Stomach smooth muscle (tissue), 2 donors: ENCODE data around the gene IGFN1.

ENCODE experiments used
- H3K27ac ChIP-seq: one replicate; pipeline ENCODE4 v1.7.0; 2013; ENCODE audit warnings: mild to moderate bottlenecking, low read length, inconsistent platforms
- H3K27me3 ChIP-seq, 2 donors: one replicate each; pipeline ENCODE4 v1.7.0; 2013; ENCODE audit warnings: low read length in 2 of 2; ENCODE audit not compliant: insufficient read depth in 2 of 2, control insufficient read depth in 1 of 2
- H3K36me3 ChIP-seq, 2 donors: one replicate each; pipeline ENCODE4 v1.7.0; 2013; ENCODE audit warnings: low read length in 2 of 2; ENCODE audit not compliant: control insufficient read depth in 2 of 2, insufficient read depth in 2 of 2
- H3K4me1 ChIP-seq: one replicate; pipeline ENCODE4 v1.7.0; 2013; ENCODE audit warnings: low read length; ENCODE audit not compliant: control insufficient read depth, insufficient read depth
- H3K4me3 ChIP-seq, 2 donors: one replicate each; pipeline ENCODE4 v1.7.0; 2013; ENCODE audit warnings: low read length in 2 of 2
- H3K9ac ChIP-seq, 2 donors: one replicate each; pipeline ENCODE4 v1.7.0; 2013; ENCODE audit warnings: low read length in 2 of 2, mild to moderate bottlenecking in 1 of 2
- H3K9me3 ChIP-seq, 2 donors: one replicate each; pipeline ENCODE4 v1.7.0; 2013; ENCODE audit warnings: low read length in 2 of 2; ENCODE audit not compliant: control insufficient read depth in 2 of 2
- donor health status: healthy.
- donor health status: Pancreatic carcinoma.

The IGFN1 gene

GRCh38 chr1:201217851-201218250, 27.2 kb downstream of the IGFN1 start:
- H3K27ac ChIP-seq, result no peak overlapping the region
- no peaks in the 10 kb centered on the region for H3K27me3 ChIP-seq
- H3K9ac ChIP-seq, result no peak overlapping the region
- H3K36me3 ChIP-seq, result no peaks in the 10 kb centered on the region
- no peaks in the 10 kb centered on the region for H3K9me3 ChIP-seq
- no peaks in the 10 kb centered on the region for H3K4me1 ChIP-seq
- no peak overlapping the region for H3K4me3 ChIP-seq

- no peak overlapping the region for H3K4me3 ChIP-seq
- no peaks in the 10 kb centered on the region for H3K4me1 ChIP-seq
- H3K9me3 ChIP-seq, result no peaks in the 10 kb centered on the region
- no peak overlapping the region for H3K9ac ChIP-seq
- H3K27ac ChIP-seq, result no peak overlapping the region
- H3K36me3 ChIP-seq, result no peaks in the 10 kb centered on the region
- no peaks in the 10 kb centered on the region for H3K27me3 ChIP-seq
These were observed 27.8 kb downstream of the IGFN1 start for GRCh38 chr1:201218409-201218808.

GRCh38 chr1:201219481-201220387, 29.1 kb downstream of the IGFN1 start:
- Histone ChIP-seq H3K9me3 (no peaks in the 10 kb centered on the region), H3K4me3 (no peak overlapping the region), H3K9ac (no peak overlapping the region), H3K27me3 (no peaks in the 10 kb centered on the region), H3K36me3 (no peaks in the 10 kb centered on the region), H3K27ac (no peak overlapping the region), H3K4me1 (no peaks in the 10 kb centered on the region)

- no peak overlapping the region for H3K9ac ChIP-seq
- H3K27me3 ChIP-seq, result no peaks in the 10 kb centered on the region
These were observed 29.7 kb downstream of the IGFN1 start for GRCh38 chr1:201220388-201220715.

GRCh38 chr1:201221201-201221846, 30.7 kb downstream of the IGFN1 start:
- Histone ChIP-seq H3K27ac (no peak overlapping the region), H3K9me3 (no peaks in the 10 kb centered on the region), H3K4me1 (no peaks in the 10 kb centered on the region), H3K27me3 (no peaks in the 10 kb centered on the region), H3K9ac (no peak overlapping the region), H3K36me3 (no peaks in the 10 kb centered on the region), H3K4me3 (no peak overlapping the region)

More at GRCh38 chr1:201220388-201220715, 29.7 kb downstream of the IGFN1 start:
- H3K4me1 ChIP-seq, result no peaks in the 10 kb centered on the region
- H3K4me3 ChIP-seq, result no peak overlapping the region
- H3K27ac ChIP-seq, result no peak overlapping the region
- H3K9me3 ChIP-seq, result no peaks in the 10 kb centered on the region
- no peaks in the 10 kb centered on the region for H3K36me3 ChIP-seq

GRCh38 chr1:201222125-201222524, 31.5 kb downstream of the IGFN1 start:
- Histone ChIP-seq H3K4me3 (no peak overlapping the region), H3K27me3 (no peaks in the 10 kb centered on the region), H3K4me1 (no peaks in the 10 kb centered on the region), H3K9me3 (no peaks in the 10 kb centered on the region), H3K27ac (no peak overlapping the region), H3K9ac (no peak overlapping the region), H3K36me3 (no peaks in the 10 kb centered on the region)

GRCh38 chr1:201223852-201224665, 33.4 kb downstream of the IGFN1 start:
- Histone ChIP-seq H3K9me3 (no peaks in the 10 kb centered on the region), H3K27me3 (no peaks in the 10 kb centered on the region), H3K36me3 (no peaks in the 10 kb centered on the region), H3K9ac (no peak overlapping the region), H3K4me3 (no peak overlapping the region), H3K4me1 (no peaks in the 10 kb centered on the region), H3K27ac (no peak overlapping the region)

- no peaks in the 10 kb centered on the region for H3K27me3 ChIP-seq
- H3K27ac ChIP-seq, result no peak overlapping the region
- no peak overlapping the region for H3K4me3 ChIP-seq
- H3K9ac ChIP-seq, result no peak overlapping the region
- H3K36me3 ChIP-seq, result no peaks in the 10 kb centered on the region
- no peaks in the 10 kb centered on the region for H3K9me3 ChIP-seq
- no peaks in the 10 kb centered on the region for H3K4me1 ChIP-seq
These were observed 34.2 kb downstream of the IGFN1 start for GRCh38 chr1:201224666-201225370.

GRCh38 chr1:201226178-201226514, 35.5 kb downstream of the IGFN1 start:
- H3K36me3 ChIP-seq, result no peaks in the 10 kb centered on the region

GRCh38 chr1:201226859-201227488, 36.4 kb downstream of the IGFN1 start:
- H3K36me3 ChIP-seq, result no peaks in the 10 kb centered on the region
- no peak overlapping the region for H3K9ac ChIP-seq
- H3K4me1 ChIP-seq, result no peaks in the 10 kb centered on the region
- no peak overlapping the region for H3K4me3 ChIP-seq
- H3K9me3 ChIP-seq, result no peaks in the 10 kb centered on the region
- H3K27ac ChIP-seq, result no peak overlapping the region
- H3K27me3 ChIP-seq, result no peaks in the 10 kb centered on the region

More at GRCh38 chr1:201226178-201226514, 35.5 kb downstream of the IGFN1 start:
- Histone ChIP-seq H3K27me3 (no peaks in the 10 kb centered on the region), H3K27ac (no peak overlapping the region), H3K4me3 (no peak overlapping the region), H3K9me3 (no peaks in the 10 kb centered on the region), H3K9ac (no peak overlapping the region), H3K4me1 (no peaks in the 10 kb centered on the region)
